Stomach (tissue), 9 donors: Measurements from ENCODE around the gene NTNG1. TPM values are rescaled to one million over a fixed set of nuclear protein-coding genes. Genes with fewer than 3 reads are reported as not detected.

Source experiments
- DNase-seq, 2 donors: peaks; one replicate each; pipeline versions ENCODE4 v3.0.0 to v3.0.0-alpha.2; 2013 to 2019
- H3K27ac ChIP-seq, 5 donors: fragments of 200-600 bp in 4 of 5; sonication (generic) in 4 of 5; one replicate each; pipeline ENCODE4 v1.5.1; 2013 to 2019; ENCODE audit warnings: mild to moderate bottlenecking in 1 of 5, moderate library complexity in 1 of 5
- H3K27me3 ChIP-seq, 3 donors: fragments of 200-600 bp; sonication (generic); one replicate each; pipeline ENCODE4 v1.5.1; 2017 to 2019; ENCODE audit warnings: mixed run types in 1 of 3
- H3K36me3 ChIP-seq, 4 donors: fragments of 200-600 bp; sonication (generic); 1 replicate in 3 of 4; 2 replicates in 1 of 4; pipeline ENCODE4 v1.5.1; 2016 to 2019
- H3K4me1 ChIP-seq, 4 donors: fragments of 200-600 bp; sonication (generic); one replicate each; pipeline ENCODE4 v1.5.1; 2016 to 2019
- H3K4me3 ChIP-seq, 4 donors: fragments of 200-600 bp; sonication (generic) in 3 of 4; one replicate each; pipeline ENCODE4 v1.5.1; 2016 to 2019; ENCODE audit warnings: mild to moderate bottlenecking in 1 of 4
- H3K9me3 ChIP-seq, 4 donors: fragments of 200-600 bp; sonication (generic); one replicate each; pipeline ENCODE4 v1.5.1; 2016 to 2019
- CTCF ChIP-seq, 7 experiments: fragments of 450-650 bp in 4 of 7; fragments of 200-600 bp in 3 of 7; sonication (generic) in 3 of 7; IDR thresholded peaks; one replicate each; pipeline ENCODE4 v1.5.1; 2016 to 2019; ENCODE audit warnings: antibody characterized with exemption in 7 of 7, control low read depth in 2 of 7, mild to moderate bottlenecking in 1 of 7
- EP300 ChIP-seq: sonication (generic); formaldehyde crosslinking; IDR thresholded peaks from one replicate; pipeline ENCODE4 v1.6.1; 2017; ENCODE audit warnings: antibody characterized with exemption
- POLR2A ChIP-seq, 4 donors: fragments of 450-650 bp; IDR thresholded peaks; one replicate each; pipeline ENCODE4 v1.6.1; 2016; ENCODE audit warnings: antibody characterized with exemption in 4 of 4, control low read depth in 2 of 4, mild to moderate bottlenecking in 1 of 4, moderate library complexity in 1 of 4
- POLR2AphosphoS5 ChIP-seq, 3 donors: sonication (generic); formaldehyde crosslinking; IDR thresholded peaks; one replicate each; pipeline ENCODE4 v1.6.1; 2016; ENCODE audit warnings: antibody characterized with exemption in 3 of 3
- WGBS, 5 donors: extraction: QIAGEN DNeasy Blood & Tissue Kit in 3 of 5; methylation state at CpG; one replicate each; pipeline versions ENCODE4 v1.1.5 to v1.1.7; 2013 to 2018; 5-methylcytosine and 5-hydroxymethylcytosine counted together
- intact Hi-C: fragments of 100-400 bp; cut with DNase I; formaldehyde crosslinking; loops from one replicate; pipeline ENCODE4 v1.15.1; 2023; ENCODE audit warnings: low total_unique reads
- polyA plus RNA-seq, 3 donors: library from polyadenylated mRNA; stranded (reverse); fragments of 200-250 nt; gene quantifications; one replicate each; pipeline ENCODE4 v1.2.3, GENCODE V29; 2013
- total RNA-seq, 5 donors: library from RNA; depleted of rRNA; stranded (reverse); fragments of >200 nt; gene quantifications; one replicate each; pipeline versions ENCODE4 v1.1.0 to v1.2.3, GENCODE V29; 2014 to 2016
- donor health status: healthy with polysubstance abuse.
- donor health status: Bipolar disorder and iron deficiency.
- donor health status: healthy.

Gene NTNG1
- total and polyA plus RNA-seq, 8 donors = 0.23 to 2.0 (median 0.58) TPM; not detected in 3

GRCh38 chr1:107096690-107097089 lies 44.1 kb upstream of the NTNG1 start:
- TF ChIP-seq EP300 (no peak), CTCF (IDR thresholded peaks at IDR 0.05) (no peak), POLR2AphosphoS5 (IDR thresholded peaks at IDR 0.05) (no peak), POLR2A (IDR thresholded peaks at IDR 0.05) (no peak)
- Histone ChIP-seq H3K4me3 (no peak overlapping the region), H3K27me3 (no peaks in the 10 kb centered on the region), H3K4me1 (no peaks in the 10 kb centered on the region), H3K27ac (no peak overlapping the region), H3K9me3 (no peaks in the 10 kb centered on the region), H3K36me3 (no peaks in the 10 kb centered on the region)
- DNase-seq = no peak
- 21 to 30% (median 23%) methylated on average over 2 of the region's 2 CpGs for WGBS, 5 donors
- intact Hi-C loops = no loop called here

- WGBS, 5 donors = 77 to 88% (median 84%) methylated on average over 3 of the region's 3 CpGs
- H3K4me1 ChIP-seq = no peaks in the 10 kb centered on the region
- H3K4me3 ChIP-seq = no peak overlapping the region
- no peaks in the 10 kb centered on the region for H3K9me3 ChIP-seq
- TF ChIP-seq POLR2AphosphoS5 (IDR thresholded peaks at IDR 0.05) = no peak
- TF ChIP-seq EP300 = no peak
- TF ChIP-seq POLR2A (IDR thresholded peaks at IDR 0.05) = no peak
- no peak for TF ChIP-seq CTCF (IDR thresholded peaks at IDR 0.05)
- intact Hi-C loops = no loop called here
- no peak for DNase-seq
- no peaks in the 10 kb centered on the region for H3K36me3 ChIP-seq
- H3K27ac ChIP-seq = no peak overlapping the region
- H3K27me3 ChIP-seq = no peaks in the 10 kb centered on the region
Measured at GRCh38 chr1:107098961-107099360, 41.9 kb upstream of the NTNG1 start.

- intact Hi-C loops = no loop called here
- WGBS, 5 donors = 76 to 89% (median 88%) methylated on average over 3 of the region's 3 CpGs
- Histone ChIP-seq H3K4me1 (no peaks in the 10 kb centered on the region), H3K27me3 (no peaks in the 10 kb centered on the region), H3K9me3 (no peaks in the 10 kb centered on the region), H3K36me3 (no peaks in the 10 kb centered on the region), H3K27ac (no peak overlapping the region), H3K4me3 (no peak overlapping the region)
- TF ChIP-seq POLR2A (IDR thresholded peaks at IDR 0.05) (no peak), CTCF (IDR thresholded peaks at IDR 0.05) (no peak), POLR2AphosphoS5 (IDR thresholded peaks at IDR 0.05) (no peak), EP300 (no peak)
- DNase-seq = peak in 1 of 2 donors; percentile 16
Measured at GRCh38 chr1:107100331-107100984, 40.4 kb upstream of the NTNG1 start.

GRCh38 chr1:107105914-107106313 lies 34.9 kb upstream of the NTNG1 start:
- Histone ChIP-seq H3K9me3 (no peaks in the 10 kb centered on the region), H3K4me3 (no peak overlapping the region), H3K27ac (no peak overlapping the region), H3K27me3 (no peaks in the 10 kb centered on the region), H3K36me3 (no peaks in the 10 kb centered on the region), H3K4me1 (no peaks in the 10 kb centered on the region)
- TF ChIP-seq EP300 = no peak
- no peak for TF ChIP-seq CTCF (IDR thresholded peaks at IDR 0.05)
- TF ChIP-seq POLR2A (IDR thresholded peaks at IDR 0.05) = no peak
- no peak for TF ChIP-seq POLR2AphosphoS5 (IDR thresholded peaks at IDR 0.05)
- WGBS, 5 donors = 78 to 91% (median 86%) methylated on average over 3 of the region's 3 CpGs
- intact Hi-C loops = no loop called here
- DNase-seq = no peak
